ENCODE measurements around the gene CDKN1C.

The CDKN1C gene

GRCh38 chr11:2890466-2891294 is 5.1 kb upstream of the CDKN1C start:
- DNase-seq (ENCODE audit: low read depth in 2 of 3, low spot score in 2 of 3), result no peak

- DNase-seq (ENCODE audit: low read depth in 2 of 3, low spot score in 2 of 3), result no peak
These were observed 4.0 kb upstream of the CDKN1C start for GRCh38 chr11:2889362-2890273.

- peak; percentile 62 to 91 (median 86) for DNase-seq (ENCODE audit: low read depth in 2 of 3, low spot score in 2 of 3)
These were observed 2.8 kb upstream of the CDKN1C start for GRCh38 chr11:2888266-2888968.

- no peak for DNase-seq (ENCODE audit: low read depth in 2 of 3, low spot score in 2 of 3)
These were observed 2.1 kb upstream of the CDKN1C start for GRCh38 chr11:2887515-2888195.

GRCh38 chr11:2886936-2887335 is 1.4 kb upstream of the CDKN1C start:
- DNase-seq (ENCODE audit: low read depth in 2 of 3, low spot score in 2 of 3), result no peak

GRCh38 chr11:2886191-2886894 is 768 bp upstream of the CDKN1C start:
- DNase-seq (ENCODE audit: low read depth in 2 of 3, low spot score in 2 of 3), result no peak

GRCh38 chr11:2885017-2885677 is 428 bp downstream of the CDKN1C start:
- DNase-seq (ENCODE audit: low read depth in 2 of 3, low spot score in 2 of 3), result no peak

- no peak for DNase-seq (ENCODE audit: low read depth in 2 of 3, low spot score in 2 of 3)
These were observed 1.4 kb downstream of the CDKN1C start for GRCh38 chr11:2883979-2884815.

GRCh38 chr11:2883640-2883978 is 2.0 kb downstream of the CDKN1C start:
- DNase-seq (ENCODE audit: low read depth in 2 of 3, low spot score in 2 of 3), result no peak

- DNase-seq (ENCODE audit: low read depth in 2 of 3, low spot score in 2 of 3), result no peak
These were observed 3.0 kb downstream of the CDKN1C start for GRCh38 chr11:2882396-2883110.

GRCh38 chr11:2881981-2882375 is 3.6 kb downstream of the CDKN1C start:
- no peak for DNase-seq (ENCODE audit: low read depth in 2 of 3, low spot score in 2 of 3)

- no peak for DNase-seq (ENCODE audit: low read depth in 2 of 3, low spot score in 2 of 3)
These were observed 4.2 kb downstream of the CDKN1C start for GRCh38 chr11:2881076-2881980.

- no peak for DNase-seq (ENCODE audit: low read depth in 2 of 3, low spot score in 2 of 3)
These were observed 4.9 kb downstream of the CDKN1C start for GRCh38 chr11:2880646-2881045.

- DNase-seq (ENCODE audit: low read depth in 2 of 3, low spot score in 2 of 3), result no peak
These were observed 6.8 kb downstream of the CDKN1C start for GRCh38 chr11:2878782-2879181.

- no peak for DNase-seq (ENCODE audit: low read depth in 2 of 3, low spot score in 2 of 3)
These were observed 8.1 kb downstream of the CDKN1C start for GRCh38 chr11:2877474-2877873.

GRCh38 chr11:2874963-2875362 is 10.6 kb downstream of the CDKN1C start:
- no peak for DNase-seq (ENCODE audit: low read depth in 2 of 3, low spot score in 2 of 3)

- DNase-seq (ENCODE audit: low read depth in 2 of 3, low spot score in 2 of 3), result no peak
These were observed 14.4 kb downstream of the CDKN1C start for GRCh38 chr11:2870969-2871680.
